ENCODE measurements around the gene MYO9B.
"Not testable (repeated sequence)": the region's sequence is repeated elsewhere in the genome, so short reads cannot be mapped to it uniquely, and the experiment has no call there.

Gene MYO9B

GRCh38 chr19:17128403-17128802, 52.8 kb downstream of the MYO9B start:
- peaks cover 42% of the 10 kb centered on the region for H3K4me1 Mint-ChIP-seq
- DNase-seq (no peak), ATAC-seq (no peak)
- H3K27me3 Mint-ChIP-seq = no peaks in the 10 kb centered on the region
- peaks cover 11% of the 10 kb centered on the region for H3K36me3 Mint-ChIP-seq (ENCODE audit: low read depth)
- H3K9me3 Mint-ChIP-seq = no peaks in the 10 kb centered on the region
- no peak overlapping the region for H3K27ac Mint-ChIP-seq
- no peak overlapping the region for H3K4me3 Mint-ChIP-seq

- DNase-seq = no peak
- peaks cover 10% of the 10 kb centered on the region for H3K36me3 Mint-ChIP-seq (ENCODE audit: low read depth)
- H3K27ac Mint-ChIP-seq = no peak overlapping the region
- no peaks in the 10 kb centered on the region for H3K9me3 Mint-ChIP-seq
- ATAC-seq = no peak
- H3K27me3 Mint-ChIP-seq = no peaks in the 10 kb centered on the region
- peaks cover 42% of the 10 kb centered on the region for H3K4me1 Mint-ChIP-seq
- no peak overlapping the region for H3K4me3 Mint-ChIP-seq
Observed at GRCh38 chr19:17128820-17129219, 53.2 kb downstream of the MYO9B start.

- H3K36me3 Mint-ChIP-seq (ENCODE audit: low read depth) = peaks cover 6% of the 10 kb centered on the region
- no peak overlapping the region for H3K27ac Mint-ChIP-seq
- peaks cover 42% of the 10 kb centered on the region for H3K4me1 Mint-ChIP-seq
- H3K9me3 Mint-ChIP-seq = no peaks in the 10 kb centered on the region
- no peak overlapping the region for H3K4me3 Mint-ChIP-seq
- ATAC-seq (no peak), DNase-seq (no peak)
- H3K27me3 Mint-ChIP-seq = no peaks in the 10 kb centered on the region
Observed at GRCh38 chr19:17129377-17129776, 53.8 kb downstream of the MYO9B start.

GRCh38 chr19:17135001-17135853, 59.6 kb downstream of the MYO9B start:
- DNase-seq = peak; percentile 54
- Mint-ChIP-seq H3K4me3 (peak overlapping the region; percentile 55), H3K4me1 (peaks cover 29% of the 10 kb centered on the region), H3K36me3 (ENCODE audit: low read depth) (peaks cover 8% of the 10 kb centered on the region), H3K27me3 (no peaks in the 10 kb centered on the region), H3K9me3 (no peaks in the 10 kb centered on the region), H3K27ac (peak overlapping the region; percentile 57)
- ATAC-seq = peak; percentile 68

GRCh38 chr19:17136021-17136420, 60.4 kb downstream of the MYO9B start:
- DNase-seq (no peak), ATAC-seq (no peak)

GRCh38 chr19:17136617-17137016, 61.0 kb downstream of the MYO9B start:
- Mint-ChIP-seq H3K36me3 (ENCODE audit: low read depth) (peaks cover 8% of the 10 kb centered on the region), H3K27ac (no peak overlapping the region)

More at GRCh38 chr19:17136021-17136420, 60.4 kb downstream of the MYO9B start:
- Mint-ChIP-seq H3K27me3 (no peaks in the 10 kb centered on the region), H3K4me1 (peaks cover 24% of the 10 kb centered on the region), H3K4me3 (no peak overlapping the region), H3K27ac (no peak overlapping the region), H3K9me3 (no peaks in the 10 kb centered on the region), H3K36me3 (ENCODE audit: low read depth) (peaks cover 8% of the 10 kb centered on the region)

GRCh38 chr19:17137417-17137816, 61.8 kb downstream of the MYO9B start:
- Mint-ChIP-seq H3K27me3 (no peaks in the 10 kb centered on the region), H3K4me1 (peaks cover 25% of the 10 kb centered on the region), H3K36me3 (ENCODE audit: low read depth) (peaks cover 9% of the 10 kb centered on the region), H3K27ac (no peak overlapping the region), H3K9me3 (no peaks in the 10 kb centered on the region), H3K4me3 (no peak overlapping the region)
- DNase-seq (no peak), ATAC-seq (no peak)

More at GRCh38 chr19:17136617-17137016, 61.0 kb downstream of the MYO9B start:
- no peak for ATAC-seq
- DNase-seq = no peak
- Mint-ChIP-seq H3K9me3 (no peaks in the 10 kb centered on the region), H3K4me3 (no peak overlapping the region), H3K4me1 (peaks cover 25% of the 10 kb centered on the region), H3K27me3 (no peaks in the 10 kb centered on the region)

GRCh38 chr19:17138052-17138846, 62.7 kb downstream of the MYO9B start:
- not testable (repeated sequence) for DNase-seq, H3K9me3 Mint-ChIP-seq, H3K4me3 Mint-ChIP-seq, H3K27me3 Mint-ChIP-seq, ATAC-seq, H3K27ac Mint-ChIP-seq
- peaks cover 25% of the 10 kb centered on the region for H3K4me1 Mint-ChIP-seq
- H3K36me3 Mint-ChIP-seq (ENCODE audit: low read depth) = peaks cover 12% of the 10 kb centered on the region

- no peaks in the 10 kb centered on the region for H3K9me3 Mint-ChIP-seq
- H3K4me3 Mint-ChIP-seq = no peak overlapping the region
- H3K4me1 Mint-ChIP-seq = peaks cover 24% of the 10 kb centered on the region
- no peak for ATAC-seq
- no peak for DNase-seq
- no peaks in the 10 kb centered on the region for H3K27me3 Mint-ChIP-seq
- H3K36me3 Mint-ChIP-seq (ENCODE audit: low read depth) = peaks cover 13% of the 10 kb centered on the region
- no peak overlapping the region for H3K27ac Mint-ChIP-seq
Observed at GRCh38 chr19:17138937-17139598, 63.5 kb downstream of the MYO9B start.

GRCh38 chr19:17144771-17145170, 69.2 kb downstream of the MYO9B start:
- not testable (repeated sequence) for DNase-seq; H3K4me1 Mint-ChIP-seq; H3K27ac Mint-ChIP-seq; H3K4me3 Mint-ChIP-seq; ATAC-seq; H3K27me3 Mint-ChIP-seq; H3K9me3 Mint-ChIP-seq; H3K36me3 Mint-ChIP-seq (ENCODE audit: low read depth)

- peaks cover 2% of the 10 kb centered on the region for H3K4me1 Mint-ChIP-seq
- H3K4me3 Mint-ChIP-seq = no peak overlapping the region
- H3K36me3 Mint-ChIP-seq (ENCODE audit: low read depth) = peaks cover 10% of the 10 kb centered on the region
- H3K27ac Mint-ChIP-seq = no peak overlapping the region
- H3K9me3 Mint-ChIP-seq = no peaks in the 10 kb centered on the region
- ATAC-seq (no peak), DNase-seq (no peak)
- no peaks in the 10 kb centered on the region for H3K27me3 Mint-ChIP-seq
Observed at GRCh38 chr19:17145546-17146497, 70.2 kb downstream of the MYO9B start.

GRCh38 chr19:17148130-17148529, 72.6 kb downstream of the MYO9B start:
- H3K4me1 Mint-ChIP-seq = no peaks in the 10 kb centered on the region
- DNase-seq = no peak
- H3K9me3 Mint-ChIP-seq = no peaks in the 10 kb centered on the region
- H3K27ac Mint-ChIP-seq = no peak overlapping the region
- no peaks in the 10 kb centered on the region for H3K27me3 Mint-ChIP-seq
- H3K4me3 Mint-ChIP-seq = no peak overlapping the region
- no peak for ATAC-seq
- H3K36me3 Mint-ChIP-seq (ENCODE audit: low read depth) = peaks cover 17% of the 10 kb centered on the region

GRCh38 chr19:17149393-17150135, 74.0 kb downstream of the MYO9B start:
- Mint-ChIP-seq H3K36me3 (ENCODE audit: low read depth) (peaks cover 19% of the 10 kb centered on the region), H3K27ac (no peak overlapping the region), H3K4me3 (no peak overlapping the region), H3K27me3 (no peaks in the 10 kb centered on the region), H3K4me1 (no peaks in the 10 kb centered on the region), H3K9me3 (no peaks in the 10 kb centered on the region)
- DNase-seq (no peak), ATAC-seq (no peak)
